NCI-H128 (cell line): ENCODE results near the gene TRABD2B.

Source experiments
- DNase-seq: peaks from one replicate; lab custom pipeline; 2025; ENCODE audit not compliant: unreplicated experiment; lab: John Stamatoyannopoulos, UW

TRABD2B gene

DNA sequence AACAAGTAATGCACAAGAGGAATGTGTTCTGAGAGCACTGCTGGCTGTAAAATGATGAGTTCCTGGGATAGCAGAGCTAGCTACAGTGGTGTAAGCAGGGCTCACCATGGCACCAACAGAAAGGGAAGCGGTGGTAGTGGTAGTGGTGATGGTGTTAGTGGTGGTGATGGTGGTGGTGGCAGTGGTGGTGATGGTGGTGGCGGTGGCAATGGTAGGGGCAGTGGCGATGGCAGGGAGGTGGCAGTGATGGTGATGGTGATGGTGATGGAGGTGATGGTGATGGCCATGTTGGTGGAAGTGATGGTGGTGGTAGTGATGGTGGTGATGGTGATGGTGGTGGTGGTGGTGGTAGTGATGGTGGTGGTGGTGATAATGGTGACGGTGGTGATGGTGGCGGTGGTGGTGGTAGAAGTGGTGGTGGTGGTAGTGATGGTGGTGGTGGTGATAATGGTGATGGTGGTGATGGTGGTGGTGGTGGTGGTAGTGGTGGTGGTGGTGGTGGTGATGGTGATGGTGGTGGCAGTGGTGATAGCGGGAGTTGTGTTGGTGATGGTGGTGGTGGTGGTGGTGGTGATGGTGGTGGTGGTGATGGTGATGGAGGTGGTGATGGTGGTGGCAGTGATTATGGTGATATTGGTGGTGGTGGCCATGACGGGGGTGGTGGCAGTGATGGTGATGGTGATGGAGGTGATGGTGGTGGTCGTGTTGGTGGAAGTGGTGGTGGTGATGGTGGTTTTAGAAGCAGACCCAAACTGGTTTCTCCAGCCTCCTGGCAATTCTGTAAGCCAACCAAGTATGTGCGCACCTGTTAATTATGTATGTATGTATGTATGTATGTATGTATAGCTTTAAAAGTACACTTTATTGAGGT lies 254.1 kb downstream of the TRABD2B start:
- no peak for DNase-seq

DNA sequence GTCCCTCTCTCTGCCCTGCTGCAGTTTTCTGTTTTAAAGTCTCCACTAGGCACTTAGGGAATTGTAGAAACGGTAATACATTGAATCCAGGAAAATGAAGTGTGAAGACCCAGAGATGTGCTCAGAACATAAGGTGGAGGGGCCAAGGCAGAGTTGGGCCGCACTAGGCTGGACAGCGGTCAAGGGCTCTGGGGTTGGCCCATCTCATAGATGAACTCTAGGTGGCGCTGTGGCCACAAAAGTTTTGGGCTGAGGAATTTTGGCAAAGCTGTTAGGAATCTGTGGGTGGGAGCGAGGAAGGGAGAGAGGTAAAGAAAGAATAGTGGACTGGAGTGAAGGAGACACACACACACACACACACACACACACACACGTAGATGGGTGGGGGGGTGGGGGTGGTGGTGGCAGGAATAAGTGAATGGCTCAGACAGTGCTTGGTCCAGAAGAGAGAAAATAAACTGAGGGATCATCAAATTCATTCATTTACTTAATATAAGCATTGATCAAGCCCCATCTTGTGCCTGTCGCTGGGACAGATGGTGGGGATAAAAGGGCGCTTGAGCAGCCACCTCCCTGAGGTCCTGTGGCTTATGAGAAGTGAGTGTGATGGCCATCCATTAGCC lies 258.5 kb downstream of the TRABD2B start:
- peak; percentile 8 for DNase-seq

DNA sequence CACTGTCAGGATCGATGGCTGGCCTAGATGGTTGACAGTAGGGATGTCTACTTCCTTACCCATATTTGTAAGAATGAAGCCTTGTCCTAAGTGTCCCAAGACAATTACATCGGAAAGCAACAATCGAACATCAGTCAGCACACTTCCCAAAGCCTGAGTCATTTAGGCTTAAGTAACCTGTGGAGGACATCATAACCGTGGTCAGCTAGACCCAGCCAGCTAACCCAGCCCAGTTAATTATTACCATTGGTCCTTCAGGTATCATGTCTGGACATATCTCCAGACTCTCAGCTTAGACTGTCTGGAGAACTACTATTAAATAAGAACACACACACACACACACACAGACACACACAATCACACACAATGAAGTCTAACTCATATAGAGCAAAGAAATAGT lies 264.7 kb downstream of the TRABD2B start:
- DNase-seq, result no peak

- no peak for DNase-seq
Measured at GRCh38 chr1:47731730-47732129, 265.5 kb downstream of the TRABD2B start.

- DNase-seq, result no peak
Measured at GRCh38 chr1:47729685-47730084, 267.5 kb downstream of the TRABD2B start.

GRCh38 chr1:47727697-47728085 lies 269.5 kb downstream of the TRABD2B start:
- no peak for DNase-seq

DNA sequence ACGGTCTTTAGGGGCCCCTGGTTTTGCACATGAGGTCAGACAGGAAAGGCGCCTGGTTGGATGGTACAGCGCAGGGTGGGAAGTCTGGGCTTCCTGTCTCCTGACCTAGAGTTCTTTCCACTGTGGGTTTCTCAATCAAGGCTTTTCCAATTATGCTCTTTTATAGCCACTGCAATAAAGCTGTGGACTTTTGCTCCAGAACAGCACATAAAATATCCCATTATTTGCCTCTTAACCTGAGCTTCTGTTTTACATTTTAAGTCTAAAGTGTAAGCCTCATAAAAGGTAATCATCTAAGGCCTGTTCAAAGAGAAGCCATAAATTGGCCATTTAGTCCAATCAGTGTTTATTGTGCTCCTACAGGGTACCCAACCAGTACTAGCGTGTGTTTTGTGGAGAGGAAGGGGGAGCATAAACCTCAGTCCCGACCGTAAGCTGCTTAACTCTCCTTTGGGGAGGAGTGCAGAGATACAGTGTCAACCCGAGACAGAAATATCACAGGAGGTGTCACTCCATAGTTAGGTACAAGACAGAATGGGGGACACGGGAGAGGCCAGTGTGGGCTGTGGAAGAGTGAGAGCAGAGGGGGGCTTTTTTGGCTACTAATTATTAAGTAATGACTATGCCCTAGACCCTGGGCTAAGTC lies 270.0 kb downstream of the TRABD2B start:
- no peak for DNase-seq

DNA sequence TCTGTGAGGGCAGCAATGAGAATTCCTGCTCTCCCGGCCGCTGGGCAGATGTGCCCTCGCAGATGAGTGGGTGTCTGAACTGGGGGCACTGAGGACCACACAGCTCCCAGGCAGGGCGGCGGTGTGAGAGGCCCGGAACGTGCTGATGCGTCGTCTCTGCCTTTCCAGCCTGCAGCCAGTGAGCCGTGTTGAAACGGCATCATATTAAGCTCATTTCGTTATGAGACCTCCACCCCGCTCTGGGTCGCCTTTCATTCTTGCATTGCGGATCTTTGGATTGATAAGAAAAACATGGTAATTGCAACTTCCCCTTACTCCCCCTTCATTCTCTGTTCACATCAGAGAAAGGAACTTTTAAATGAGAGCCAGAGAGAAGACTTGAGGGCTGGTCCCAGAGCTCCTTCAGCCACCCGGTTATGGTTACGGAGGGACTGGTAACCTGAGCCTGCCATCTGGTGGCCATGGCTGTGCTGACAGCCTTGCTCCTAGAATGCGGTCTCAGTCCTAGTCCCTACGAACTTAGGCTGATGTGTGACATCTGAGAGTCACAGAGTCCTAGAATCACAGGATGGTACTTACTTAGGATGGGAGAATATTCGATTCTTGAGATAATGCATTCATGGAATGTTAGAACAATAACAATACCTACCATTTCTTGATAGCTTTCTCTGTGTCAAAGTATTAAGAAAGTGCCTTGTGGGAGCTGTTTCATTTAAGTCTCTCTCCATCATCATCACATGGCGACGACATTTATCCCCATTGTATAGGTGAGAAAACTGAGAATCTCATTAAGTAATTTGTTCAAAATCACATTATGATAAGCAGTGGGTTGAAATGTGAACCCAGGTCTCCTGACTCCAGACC lies 271.0 kb downstream of the TRABD2B start:
- peak; percentile 50 for DNase-seq

GRCh38 chr1:47725511-47725991 lies 271.6 kb downstream of the TRABD2B start:
- DNase-seq, result peak; percentile 19

- DNase-seq, result no peak
Measured at GRCh38 chr1:47725000-47725473, 272.1 kb downstream of the TRABD2B start.

- DNase-seq, result no peak
Measured at GRCh38 chr1:47724432-47724999, 272.7 kb downstream of the TRABD2B start.

- no peak for DNase-seq
Measured at GRCh38 chr1:47722909-47723580, 274.1 kb downstream of the TRABD2B start.

DNA sequence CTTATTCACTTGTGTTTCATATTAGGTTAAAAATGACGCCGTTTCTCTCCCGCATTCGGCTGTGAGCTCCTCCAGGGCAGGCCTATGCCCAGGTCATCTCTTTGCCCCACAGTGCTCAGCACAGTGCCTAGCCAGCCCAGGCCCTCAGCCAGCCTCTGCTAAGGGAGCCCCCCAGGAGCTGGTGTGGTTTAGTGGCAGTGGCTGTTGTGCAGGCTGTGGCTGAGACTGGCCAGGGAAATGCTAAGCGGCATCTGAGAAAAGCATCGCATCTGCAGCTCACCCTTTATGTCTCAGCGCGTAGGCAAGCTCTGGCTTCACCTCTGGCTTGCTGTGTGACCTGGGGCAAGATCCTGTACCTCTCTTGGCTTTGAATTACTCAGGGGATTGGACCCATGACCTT lies 275.1 kb downstream of the TRABD2B start:
- DNase-seq, result no peak

- no peak for DNase-seq
Measured at GRCh38 chr1:47720111-47720510, 277.1 kb downstream of the TRABD2B start.

- no peak for DNase-seq
Measured at GRCh38 chr1:47717341-47717740, 279.8 kb downstream of the TRABD2B start.

GRCh38 chr1:47713975-47714767 lies 283.0 kb downstream of the TRABD2B start:
- no peak for DNase-seq

GRCh38 chr1:47713333-47713953 lies 283.7 kb downstream of the TRABD2B start:
- no peak for DNase-seq

- no peak for DNase-seq
Measured at GRCh38 chr1:47712596-47713299, 284.4 kb downstream of the TRABD2B start.
